Right forelimb (tissue), 1 donor: Measurements from ENCODE around the gene MIOX.

Source experiments
- DNase-seq: peaks from one replicate; pipeline ENCODE4 v3.0.0-alpha.2; 2018

Gene MIOX

GRCh38 chr22:50455201-50455600, 31.5 kb upstream of the MIOX start:
- DNase-seq, result no peak

GRCh38 chr22:50456026-50456425, 30.6 kb upstream of the MIOX start:
- DNase-seq, result no peak

DNA sequence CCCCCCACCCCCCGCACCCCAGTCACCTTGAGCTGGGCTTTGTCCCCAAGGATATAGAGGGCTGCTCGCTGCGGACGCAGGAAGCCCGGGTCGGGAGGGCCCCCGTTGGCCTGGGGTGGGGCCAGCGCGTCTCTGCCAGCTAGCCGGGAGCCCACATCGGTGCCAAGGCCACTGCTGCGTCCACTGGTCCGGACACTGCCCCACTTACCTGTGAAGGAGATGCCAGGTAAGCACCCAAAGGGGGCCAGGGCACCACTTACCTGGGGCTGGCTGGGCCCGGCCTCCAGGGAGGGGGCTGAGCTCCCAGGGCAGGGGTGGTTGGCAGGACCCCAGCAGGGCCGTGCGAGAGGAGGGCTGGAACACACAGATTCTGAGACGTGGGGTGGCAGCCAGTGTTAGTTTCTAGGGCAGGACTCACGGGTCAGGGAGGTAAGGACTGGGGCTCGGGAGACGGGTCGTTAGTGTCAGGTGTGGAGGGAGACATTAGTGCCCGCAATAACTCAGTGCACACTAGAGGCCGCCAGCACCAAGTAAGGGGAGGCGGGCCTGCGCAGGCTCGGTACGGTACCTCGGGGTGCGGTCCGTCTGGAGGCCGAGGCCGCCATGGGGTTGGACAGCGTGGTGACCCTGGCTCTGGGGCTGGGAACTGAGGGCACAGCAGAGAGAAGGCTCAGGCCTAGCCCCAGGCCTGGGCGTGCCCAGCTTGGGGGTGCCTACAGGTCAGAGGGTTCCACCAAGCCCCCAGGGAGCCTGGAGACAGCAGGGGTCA, 30.0 kb upstream of the MIOX start:
- no peak for DNase-seq

GRCh38 chr22:50459016-50459415, 27.6 kb upstream of the MIOX start:
- DNase-seq, result no peak

DNA sequence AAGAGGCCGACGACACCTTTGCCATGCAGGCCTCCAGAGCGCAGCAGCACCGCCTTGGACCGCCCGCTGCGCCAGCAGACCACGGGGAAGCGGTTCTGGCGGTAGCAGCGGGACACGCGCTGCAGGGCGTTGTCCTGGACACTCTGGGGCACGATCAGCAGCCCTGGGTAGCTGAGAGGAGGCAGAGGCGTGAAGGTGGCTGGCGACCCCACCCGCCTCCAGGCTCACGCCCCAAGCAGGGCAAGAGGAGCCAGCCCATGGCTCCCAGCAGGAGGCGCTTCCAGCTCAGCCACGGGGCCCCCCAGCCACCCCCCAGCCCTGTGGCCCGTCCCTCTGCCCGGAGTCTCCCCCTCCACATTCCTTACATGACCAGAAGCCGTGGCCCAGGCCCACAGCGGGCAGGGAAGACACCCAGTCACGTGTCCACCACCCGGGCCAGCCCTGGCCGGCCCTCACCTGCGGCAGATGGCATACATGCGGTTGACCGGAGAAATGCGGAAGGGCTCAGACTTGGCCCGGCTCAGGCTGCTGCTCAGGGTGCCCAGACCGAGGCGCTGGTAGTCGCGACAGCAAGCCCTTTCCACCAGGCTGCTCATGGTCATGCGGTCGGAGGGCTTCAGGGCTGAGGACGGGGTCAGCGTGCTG, 27.0 kb upstream of the MIOX start:
- DNase-seq, result no peak

GRCh38 chr22:50460938-50461337, 25.7 kb upstream of the MIOX start:
- DNase-seq, result no peak

GRCh38 chr22:50461536-50461935, 25.1 kb upstream of the MIOX start:
- no peak for DNase-seq

GRCh38 chr22:50461979-50462540, 24.6 kb upstream of the MIOX start:
- DNase-seq, result no peak

DNA sequence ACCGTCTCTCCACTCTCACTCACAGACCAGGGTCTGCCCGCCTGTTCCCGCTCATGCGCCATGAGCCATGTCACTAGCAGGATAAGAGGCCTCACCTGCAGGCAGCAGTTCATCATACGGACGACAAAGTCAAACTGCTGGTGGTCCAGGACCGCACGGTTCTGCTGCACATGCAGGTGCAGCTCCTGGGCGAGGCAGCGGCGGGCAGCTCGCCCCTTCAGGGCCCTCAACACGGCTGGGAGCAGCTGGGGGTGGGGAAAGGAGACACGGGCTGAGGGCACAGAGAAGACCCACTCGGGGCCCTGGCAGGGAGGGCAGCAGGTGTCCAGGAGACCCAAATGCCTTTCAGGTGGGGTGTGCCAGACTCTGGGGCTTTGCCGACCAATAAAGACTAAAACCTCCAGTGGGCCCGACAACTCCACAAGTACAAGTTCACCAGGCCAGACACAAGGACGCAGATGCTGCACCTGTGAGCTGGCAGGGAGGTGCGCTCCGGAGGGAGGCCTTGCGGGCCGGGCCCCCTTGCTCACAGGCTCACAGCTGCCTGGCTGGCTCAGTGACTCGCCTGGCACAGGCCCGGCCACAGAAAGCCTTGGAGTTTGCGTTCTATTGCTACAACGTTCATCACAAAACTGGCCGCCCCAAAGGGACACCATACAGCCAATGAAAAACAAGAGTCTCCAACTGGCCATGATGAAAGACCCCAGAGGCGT, 23.3 kb upstream of the MIOX start:
- no peak for DNase-seq

GRCh38 chr22:50464451-50464850, 22.2 kb upstream of the MIOX start:
- no peak for DNase-seq

- DNase-seq, result no peak
Observed at GRCh38 chr22:50465066-50465930, 21.4 kb upstream of the MIOX start.

GRCh38 chr22:50467341-50467740, 19.3 kb upstream of the MIOX start:
- DNase-seq, result no peak

DNA sequence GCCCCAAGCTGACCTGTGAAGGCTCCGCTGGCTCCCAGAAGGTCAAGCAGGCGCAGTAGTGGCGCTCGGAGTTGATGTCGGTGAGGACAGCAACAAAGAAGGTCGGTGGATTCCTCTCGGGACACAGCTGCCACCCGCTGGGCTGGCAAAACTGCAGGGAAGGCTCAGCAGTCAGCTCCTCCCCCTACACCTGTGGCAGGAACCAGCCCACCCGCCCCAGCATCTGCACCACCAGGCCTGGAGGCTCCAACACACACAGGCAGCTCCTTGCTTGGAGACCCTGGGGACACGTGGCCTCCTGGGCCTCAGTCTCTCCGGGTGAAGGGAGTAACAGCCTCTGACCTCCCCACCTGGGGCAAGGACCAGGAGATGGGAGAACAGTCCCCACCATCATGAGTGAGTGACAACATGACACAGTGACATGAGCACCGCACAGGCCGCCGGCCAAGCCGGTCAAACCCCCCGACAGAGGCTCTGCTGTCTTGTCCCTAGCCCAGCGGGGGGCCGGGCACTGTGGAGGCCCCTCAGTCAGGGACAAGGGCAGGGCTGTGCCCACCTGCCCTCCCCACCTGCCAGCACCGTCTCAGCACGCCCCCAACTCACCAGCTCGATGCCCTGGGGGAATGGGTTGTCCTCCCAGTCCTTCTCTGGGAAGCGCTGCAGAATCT, 18.8 kb upstream of the MIOX start:
- no peak for DNase-seq

DNA sequence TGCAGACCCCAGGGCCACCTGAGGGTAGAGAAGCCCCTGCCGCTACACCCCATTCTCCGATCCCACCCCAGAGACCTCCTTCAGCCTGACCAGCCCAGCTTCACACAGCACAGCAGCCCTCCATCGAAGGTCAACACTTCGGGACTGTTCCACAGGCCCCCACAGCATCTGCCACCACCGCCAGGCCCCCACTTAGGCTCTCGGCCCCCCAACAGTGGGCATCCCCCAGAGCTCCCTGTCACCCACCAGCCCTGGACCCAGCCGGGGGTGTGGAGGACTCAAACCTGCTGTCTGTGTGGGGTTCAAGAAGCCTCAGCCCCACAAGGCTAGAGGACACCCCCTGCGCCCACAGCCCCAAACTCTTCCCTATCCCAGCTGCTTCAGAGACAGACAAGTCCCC, 18.0 kb upstream of the MIOX start:
- no peak for DNase-seq

GRCh38 chr22:50469377-50470305, 17.0 kb upstream of the MIOX start:
- no peak for DNase-seq

DNA sequence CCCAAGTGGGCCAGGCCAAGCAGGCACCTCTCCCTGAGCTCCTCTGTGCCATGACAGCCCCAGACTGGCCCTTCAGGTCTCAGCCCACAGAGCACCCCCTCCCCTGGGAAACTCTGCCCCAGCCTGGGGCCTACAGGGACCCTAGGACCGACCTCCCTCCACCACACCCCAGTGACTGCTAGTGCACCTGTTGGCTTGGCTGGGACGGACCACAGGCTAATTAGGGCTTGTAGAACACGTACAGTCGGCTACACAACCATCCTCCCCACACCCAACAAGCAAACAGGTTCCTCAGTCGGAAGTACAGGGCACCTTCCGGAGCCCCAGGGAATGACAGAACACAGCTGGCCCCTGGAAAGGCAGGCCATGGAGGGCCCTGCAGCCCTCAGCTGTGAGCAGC, 16.2 kb upstream of the MIOX start:
- no peak for DNase-seq

DNA sequence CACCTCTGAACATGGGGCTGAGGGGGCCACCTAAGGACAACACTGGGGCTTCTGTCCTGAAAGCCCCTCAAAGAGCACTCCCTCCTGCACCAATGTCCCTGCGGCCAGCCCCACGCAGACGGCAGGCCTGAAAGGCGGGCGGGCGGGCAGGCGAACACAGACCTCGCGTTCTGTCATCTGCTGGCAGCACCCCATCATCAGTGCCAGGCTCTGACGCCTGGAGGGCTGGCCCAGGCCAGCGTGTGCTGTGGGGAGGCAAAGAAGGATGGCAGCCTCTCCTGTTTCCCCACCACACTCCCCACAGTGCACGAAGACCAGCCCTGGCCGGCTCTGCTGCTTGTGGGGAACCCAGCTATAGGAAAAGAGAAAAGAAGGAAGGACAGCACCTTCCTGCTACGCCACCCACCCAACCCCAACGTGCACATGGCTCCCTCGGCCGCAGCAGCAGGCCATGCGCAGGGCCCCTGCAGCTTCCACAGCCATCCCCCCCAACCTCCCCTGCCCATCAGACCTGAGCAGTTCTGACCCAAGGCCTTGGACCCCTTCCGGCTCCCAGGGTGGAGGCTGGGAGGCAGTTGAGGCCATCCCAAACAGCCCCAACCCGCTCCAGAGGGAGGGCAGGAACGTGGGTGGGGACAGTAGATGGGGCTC, 15.3 kb upstream of the MIOX start:
- DNase-seq, result no peak

DNA sequence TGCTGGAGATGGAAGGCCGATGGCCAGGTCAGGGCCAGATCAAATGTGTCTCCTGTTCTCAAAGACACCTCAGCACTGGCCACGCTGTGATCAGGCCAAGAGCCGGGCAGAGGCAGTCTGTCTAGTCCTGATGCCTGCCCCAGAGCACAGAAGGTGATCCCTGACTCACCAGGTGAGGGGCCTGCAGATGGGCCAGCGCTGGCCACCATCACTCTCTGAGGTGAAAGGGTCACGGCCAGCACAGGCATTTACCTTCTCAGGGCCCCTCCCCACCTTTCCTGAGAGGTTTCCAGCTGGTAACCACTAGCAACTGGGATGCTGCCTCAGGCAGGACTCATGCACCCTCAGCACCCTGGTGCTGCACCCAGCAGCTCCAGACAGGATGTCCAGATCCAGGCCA, 14.7 kb upstream of the MIOX start:
- no peak for DNase-seq

DNA sequence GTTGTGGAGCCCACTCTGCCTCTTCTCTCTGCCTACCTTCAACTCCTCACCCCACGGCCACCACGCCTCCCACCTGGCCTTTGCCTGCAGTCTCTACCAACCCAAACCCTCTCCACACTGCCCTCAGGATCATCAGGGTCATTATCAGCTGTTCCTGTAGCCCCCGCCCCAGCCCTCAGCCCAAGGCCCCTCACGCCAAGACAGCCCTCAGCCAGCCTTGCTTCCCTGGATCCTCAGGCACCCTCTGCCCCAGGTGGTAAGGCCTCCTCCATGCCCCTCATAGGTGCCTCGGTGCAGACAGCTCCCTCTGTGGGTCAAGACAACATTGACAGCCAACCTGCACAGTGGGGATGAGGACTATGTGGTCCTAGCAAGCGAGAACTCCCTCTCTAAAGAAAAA, 13.6 kb upstream of the MIOX start:
- DNase-seq, result no peak

DNA sequence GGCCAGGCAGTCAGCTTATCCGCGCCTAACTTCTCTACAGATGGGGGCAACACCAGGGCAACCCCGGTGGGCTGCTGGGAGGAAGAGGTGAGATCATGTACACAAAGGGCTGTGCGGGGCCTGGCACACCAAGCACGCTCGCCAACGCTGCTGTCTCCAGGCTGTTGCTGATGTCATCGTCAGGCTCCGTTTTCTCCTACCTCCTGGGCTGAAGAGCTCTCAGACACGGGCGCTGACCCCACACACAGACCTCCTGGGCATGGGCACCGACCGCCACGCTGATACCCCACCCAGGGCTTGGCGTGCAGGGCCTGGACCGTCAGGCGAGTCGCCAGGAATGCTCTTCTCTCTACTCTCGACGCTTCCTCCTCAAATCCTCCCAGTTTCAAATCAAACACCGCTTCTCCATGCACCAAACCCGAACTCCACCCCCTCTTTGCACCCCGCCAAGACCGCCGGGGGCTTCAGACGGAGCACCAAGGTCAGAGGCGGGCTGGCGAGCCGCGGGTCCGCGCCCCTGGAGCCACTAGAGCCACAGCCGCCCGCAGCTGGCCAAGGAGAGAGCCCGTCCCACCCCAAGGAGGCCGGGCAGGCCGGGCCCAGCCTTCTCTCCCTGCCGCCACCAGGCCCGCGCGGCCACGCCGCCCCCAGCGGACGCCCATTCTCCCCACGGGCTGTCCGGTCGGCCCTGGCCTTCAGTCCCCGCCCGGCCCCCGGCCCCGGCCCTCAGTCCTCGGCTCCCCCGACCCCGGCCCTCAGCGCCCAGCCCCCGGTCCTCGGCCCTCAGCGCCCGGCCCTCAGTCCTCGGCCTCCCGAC, 12.6 kb upstream of the MIOX start:
- DNase-seq, result peak; percentile 64
